Naive thymus-derived CD4-positive, alpha-beta T cell (primary cell): ENCODE results near the gene TATDN3. TPM values are rescaled to one million over a fixed set of nuclear protein-coding genes. Genes with fewer than 3 reads are reported as not detected.
"Not testable (repeated sequence)": the region's sequence is repeated elsewhere in the genome, so short reads cannot be mapped to it uniquely, and the experiment has no call there.

Source experiments
- ATAC-seq: fragments of 150-1000 bp; cut with Tn5 transposase; 2 replicates; pipeline ENCODE4 v1.10.0; 2021; ENCODE audit warnings: mild to moderate bottlenecking, moderate library complexity
- CTCF ChIA-PET: fragments of 350-600 bp; sonication (Branson Sonifier 250); formaldehyde crosslinking; loops from one replicate; lab custom pipeline; 2021; ENCODE audit warnings: antibody characterized with exemption; lab: Charles Lee
- POLR2A ChIA-PET: fragments of 350-600 bp; sonication (Branson Sonifier 250); formaldehyde crosslinking; loops from one replicate; lab custom pipeline; 2021; ENCODE audit warnings: antibody characterized with exemption, inconsistent platforms; lab: Charles Lee
- DNase-seq, 9 donors: peaks; one replicate each; pipeline versions ENCODE4 v3.0.0 to v3.0.0-alpha.2; 2020 to 2022; ENCODE audit warnings: mixed read lengths in 1 of 9
- H3K27ac ChIP-seq: one replicate; pipeline ENCODE4 v1.7.0; 2013; ENCODE audit warnings: mild to moderate bottlenecking, low read depth, low read length, moderate library complexity
- H3K27me3 ChIP-seq, 2 donors: one replicate each; pipeline ENCODE4 v1.7.0; 2013; ENCODE audit warnings: low read length in 2 of 2, mild to moderate bottlenecking in 2 of 2, moderate library complexity in 2 of 2; ENCODE audit not compliant: control insufficient read depth in 2 of 2, insufficient read depth in 2 of 2
- H3K36me3 ChIP-seq, 3 experiments: 1 replicate in 2 of 3; 2 replicates in 1 of 3; pipeline ENCODE4 v1.7.0; 2013; ENCODE audit warnings: low read length in 3 of 3, mild to moderate bottlenecking in 3 of 3, moderate library complexity in 1 of 3; ENCODE audit not compliant: insufficient read depth in 3 of 3, control insufficient read depth in 2 of 3
- H3K4me1 ChIP-seq, 2 donors: one replicate each; pipeline ENCODE4 v1.7.0; 2013; ENCODE audit warnings: low read length in 2 of 2, mild to moderate bottlenecking in 2 of 2, moderate library complexity in 1 of 2; ENCODE audit not compliant: control insufficient read depth in 2 of 2, insufficient read depth in 2 of 2
- H3K4me3 ChIP-seq: 2 replicates; pipeline ENCODE4 v1.7.0; 2013; ENCODE audit warnings: mild to moderate bottlenecking, low read length
- H3K9me3 ChIP-seq, 3 experiments: 1 replicate in 2 of 3; 2 replicates in 1 of 3; pipeline ENCODE4 v1.7.0; 2013; ENCODE audit warnings: low read length in 3 of 3; ENCODE audit not compliant: control insufficient read depth in 2 of 3
- H3K27ac Mint-ChIP-seq, 9 donors: one replicate each; pipeline ENCODE4 v1.8.0; 2020 to 2022; ENCODE audit warnings: mixed read lengths in 9 of 9, mild to moderate bottlenecking in 8 of 9, moderate library complexity in 5 of 9, inconsistent platforms in 2 of 9
- H3K27me3 Mint-ChIP-seq, 5 donors: one replicate each; pipeline ENCODE4 v1.8.0; 2021 to 2022; ENCODE audit warnings: mixed read lengths in 5 of 5, mild to moderate bottlenecking in 1 of 5
- H3K36me3 Mint-ChIP-seq, 5 donors: one replicate each; pipeline ENCODE4 v1.8.0; 2020 to 2022; ENCODE audit warnings: mixed read lengths in 5 of 5, mild to moderate bottlenecking in 3 of 5, inconsistent platforms in 1 of 5
- H3K4me1 Mint-ChIP-seq, 7 donors: one replicate each; pipeline ENCODE4 v1.8.0; 2020 to 2022; ENCODE audit warnings: mixed read lengths in 7 of 7, mild to moderate bottlenecking in 3 of 7, inconsistent platforms in 1 of 7
- H3K4me3 Mint-ChIP-seq, 10 donors: one replicate each; pipeline ENCODE4 v1.8.0; 2020 to 2022; ENCODE audit warnings: mild to moderate bottlenecking in 10 of 10, mixed read lengths in 10 of 10, moderate library complexity in 6 of 10, inconsistent platforms in 2 of 10
- H3K9me3 Mint-ChIP-seq, 11 donors: one replicate each; pipeline ENCODE4 v1.8.0; 2020 to 2022; ENCODE audit warnings: mixed read lengths in 11 of 11, mild to moderate bottlenecking in 4 of 11, inconsistent platforms in 1 of 11, moderate library complexity in 1 of 11
- intact Hi-C, 2 donors: fragments of 100-400 bp; cut with micrococcal nuclease; formaldehyde crosslinking; loops; one replicate each; pipeline ENCODE4 v1.15.1; 2023
- polyA plus RNA-seq, 2 donors: library from polyadenylated mRNA; unstranded; fragments of 300-500 nt; fragmentation: Illumina TruSeq; gene quantifications; one replicate each; pipeline ENCODE4 v1.2.3, GENCODE V29; 2021
- total RNA-seq, 6 experiments: library from RNA in 5 of 6; stranded (reverse) in 5 of 6; gene quantifications; 1 replicate in 5 of 6; 2 replicates in 1 of 6; pipeline ENCODE4 v1.2.3 and lab custom pipeline; 2021 to 2026

Gene TATDN3
- total and polyA plus RNA-seq, 7 experiments from 2014 or later, result 10.0 to 19.2 (median 15.3) TPM

DNA sequence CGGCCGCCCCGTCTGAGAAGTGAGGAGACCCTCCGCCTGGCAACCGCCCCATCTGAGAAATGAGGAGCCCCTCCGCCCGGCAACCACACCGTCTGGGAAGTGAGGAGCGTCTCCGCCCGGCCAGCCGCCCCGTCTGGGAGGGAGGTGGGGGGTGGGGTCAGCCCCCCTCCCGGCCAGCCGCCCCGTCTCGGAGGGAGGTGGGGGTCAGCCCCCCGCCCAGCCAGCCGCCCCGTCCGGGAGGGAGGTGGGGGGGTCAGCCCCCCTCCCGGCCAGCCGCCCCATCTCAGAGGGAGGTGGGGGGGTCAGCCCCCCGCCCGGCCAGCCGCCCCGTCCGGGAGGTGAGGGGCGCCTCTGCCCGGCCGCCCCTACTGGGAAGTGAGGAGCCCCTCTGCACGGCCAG, 12.6 kb upstream of the TATDN3 start:
- H3K9me3 Mint-ChIP-seq, H3K27me3 ChIP-seq, H3K27ac Mint-ChIP-seq, DNase-seq, H3K9me3 ChIP-seq, H3K4me3 Mint-ChIP-seq, CTCF ChIA-PET, H3K27ac ChIP-seq, POLR2A ChIA-PET, H3K4me1 ChIP-seq, H3K4me3 ChIP-seq, H3K27me3 Mint-ChIP-seq, ATAC-seq: not testable (repeated sequence)
- H3K4me1 Mint-ChIP-seq, result peaks cover 5 to 19% (median 11%) of the 10 kb centered on the region in 7 donors
- intact Hi-C loops, result loop anchor here in 1 of 2 donors (2.0 kb wide), 1 partner anchor 22 kb away; no protein-coding TSS in a partner anchor
- H3K36me3 ChIP-seq, result peaks cover 0 to 12% (median 6%) of the 10 kb centered on the region in 3 experiments
- peaks cover 0 to 33% (median 19%) of the 10 kb centered on the region in 5 donors for H3K36me3 Mint-ChIP-seq

- Histone ChIP-seq H3K9me3 (no peaks in the 10 kb centered on the region), H3K27me3 (no peaks in the 10 kb centered on the region), H3K27ac (no peak overlapping the region), H3K36me3 (peaks cover 0 to 18% (median 13%) of the 10 kb centered on the region in 3 experiments), H3K4me1 (no peaks in the 10 kb centered on the region), H3K4me3 (no peak overlapping the region)
- intact Hi-C loops, result loop anchor here (5.0 kb wide), 2 partner anchors 323 to 1098 kb away; no protein-coding TSS in a partner anchor
- peaks cover 0 to 14% (median 5%) of the 10 kb centered on the region in 7 donors for H3K4me1 Mint-ChIP-seq
- POLR2A ChIA-PET, result interaction anchor here (1.0 kb wide), 1 partner anchor 88 kb away, joined by 4 read pairs; no protein-coding TSS in a partner anchor
- no peak for DNase-seq
- peaks cover 0 to 27% (median 15%) of the 10 kb centered on the region in 5 donors for H3K36me3 Mint-ChIP-seq
- no peaks in the 10 kb centered on the region for H3K27me3 Mint-ChIP-seq
- no peak for ATAC-seq
- no peak overlapping the region for H3K4me3 Mint-ChIP-seq
- H3K9me3 Mint-ChIP-seq, result no peaks in the 10 kb centered on the region
- CTCF ChIA-PET, result interaction anchor here (1.0 to 3.8 kb wide), 3 partner anchors 12 to 114 kb away, joined by 3 to 60 read pairs (median 7); no protein-coding TSS in a partner anchor
- no peak overlapping the region for H3K27ac Mint-ChIP-seq
These were observed 10.9 kb upstream of the TATDN3 start for GRCh38 chr1:212780759-212781158.

DNA sequence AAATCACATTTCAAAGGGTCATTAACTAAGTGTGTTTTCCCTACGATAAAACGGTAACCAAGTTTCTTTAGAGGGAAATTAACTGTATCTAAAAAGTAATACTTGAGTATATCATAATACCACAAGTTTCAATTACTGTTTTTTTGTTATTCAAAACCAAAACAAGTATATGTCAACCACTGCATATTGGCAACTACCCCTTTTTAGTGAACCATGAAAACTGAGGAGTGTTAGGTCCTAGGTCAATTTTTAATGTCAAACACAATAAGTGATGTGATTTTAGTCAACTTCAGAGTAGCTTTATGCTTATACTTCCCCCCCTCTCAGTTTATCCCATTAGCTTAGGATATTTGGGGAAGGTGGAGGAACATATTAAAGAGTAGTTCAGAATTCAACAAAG, 10.5 kb upstream of the TATDN3 start:
- DNase-seq (no peak), ATAC-seq (no peak)
- H3K4me3 Mint-ChIP-seq, result no peak overlapping the region
- peaks cover 0 to 19% (median 13%) of the 10 kb centered on the region in 3 experiments for H3K36me3 ChIP-seq
- POLR2A ChIA-PET, result interaction anchor here (0.8 to 1.2 kb wide), 3 partner anchors 10 to 89 kb away, joined by 3 to 5 read pairs (median 4); partner anchors contain the start of genes NSL1 and TATDN3
- H3K27ac ChIP-seq, result no peak overlapping the region
- intact Hi-C loops, result loop anchor here (5.0 kb wide), 2 partner anchors 324 to 1099 kb away; no protein-coding TSS in a partner anchor
- peaks cover 0 to 31% (median 16%) of the 10 kb centered on the region in 5 donors for H3K36me3 Mint-ChIP-seq
- H3K9me3 Mint-ChIP-seq, result no peaks in the 10 kb centered on the region
- no peaks in the 10 kb centered on the region for H3K4me1 ChIP-seq
- no peak overlapping the region for H3K27ac Mint-ChIP-seq
- H3K4me1 Mint-ChIP-seq, result peaks cover 0 to 14% (median 5%) of the 10 kb centered on the region in 7 donors
- no peak overlapping the region for H3K4me3 ChIP-seq
- H3K27me3 Mint-ChIP-seq, result no peaks in the 10 kb centered on the region
- CTCF ChIA-PET, result interaction anchor here (0.9 to 3.8 kb wide), 10 partner anchors 10 to 1100 kb away, joined by 3 to 60 read pairs (median 4); no protein-coding TSS in a partner anchor
- no peaks in the 10 kb centered on the region for H3K27me3 ChIP-seq
- no peaks in the 10 kb centered on the region for H3K9me3 ChIP-seq

DNA sequence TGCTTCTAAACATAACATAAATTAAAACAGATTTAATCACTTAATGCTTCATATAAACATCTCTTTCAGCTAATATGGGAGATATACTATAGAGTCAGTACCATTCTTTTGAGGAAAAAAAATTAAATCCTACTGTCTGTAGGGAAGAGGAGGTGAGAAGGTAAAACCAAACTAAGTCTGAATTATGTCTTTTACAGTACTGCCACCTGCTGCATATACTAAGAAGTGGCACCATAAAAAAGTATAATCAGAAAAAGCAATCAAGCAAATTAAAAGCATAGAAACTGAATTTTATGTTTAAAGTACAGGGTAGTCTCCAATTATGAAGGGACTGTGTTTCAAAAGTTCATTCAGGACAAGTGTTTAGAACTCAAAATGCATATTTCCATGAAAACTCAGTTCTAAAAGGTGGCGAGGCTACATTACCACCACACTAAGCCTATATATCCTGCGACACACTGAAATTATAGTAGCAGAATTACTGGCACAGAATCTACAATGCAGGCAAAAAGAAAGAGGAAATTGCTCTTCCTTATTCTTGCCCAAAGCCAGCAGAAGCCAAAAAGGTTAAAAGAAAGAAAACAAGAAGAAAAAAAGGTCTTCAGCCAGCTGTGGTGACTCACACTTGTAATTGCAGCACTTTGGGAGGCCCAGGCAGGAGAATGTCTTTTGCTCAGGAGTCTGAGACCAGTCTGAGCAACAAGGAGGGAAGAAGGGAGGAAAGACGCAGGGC, 9.1 kb upstream of the TATDN3 start:
- H3K9me3 ChIP-seq, result no peaks in the 10 kb centered on the region
- H3K36me3 ChIP-seq, result peaks cover 0 to 28% (median 13%) of the 10 kb centered on the region in 3 experiments
- peak; percentile 73 for ATAC-seq
- DNase-seq, result peak in 6 of 9 donors; percentile 4 to 45 (median 34)
- Mint-ChIP-seq H3K27me3 (no peaks in the 10 kb centered on the region), H3K36me3 (peaks cover 0 to 26% (median 12%) of the 10 kb centered on the region in 5 donors), H3K9me3 (no peaks in the 10 kb centered on the region), H3K4me1 (peaks cover 0 to 18% (median 6%) of the 10 kb centered on the region in 7 donors), H3K27ac (peak overlapping the region in 1 of 9 donors; percentile 31), H3K4me3 (no peak overlapping the region)
- H3K27ac ChIP-seq, result no peak overlapping the region
- no peak overlapping the region for H3K4me3 ChIP-seq
- CTCF ChIA-PET, result interaction anchor here (0.8 to 3.8 kb wide), 13 partner anchors 9 to 319 kb away, joined by 3 to 60 read pairs (median 4); no protein-coding TSS in a partner anchor
- POLR2A ChIA-PET, result interaction anchor here (1.2 kb wide), 1 partner anchor 9 kb away, joined by 5 read pairs; the partner anchor contains the start of genes NSL1 and TATDN3
- no peaks in the 10 kb centered on the region for H3K4me1 ChIP-seq
- no peaks in the 10 kb centered on the region for H3K27me3 ChIP-seq
- intact Hi-C loops, result loop anchor here (1.0 to 5.0 kb wide), 9 partner anchors 22 to 1100 kb away; partner anchors contain the start of genes BATF3 (in 2 of the 2) and ATF3 (in 1 of the 2)

DNA sequence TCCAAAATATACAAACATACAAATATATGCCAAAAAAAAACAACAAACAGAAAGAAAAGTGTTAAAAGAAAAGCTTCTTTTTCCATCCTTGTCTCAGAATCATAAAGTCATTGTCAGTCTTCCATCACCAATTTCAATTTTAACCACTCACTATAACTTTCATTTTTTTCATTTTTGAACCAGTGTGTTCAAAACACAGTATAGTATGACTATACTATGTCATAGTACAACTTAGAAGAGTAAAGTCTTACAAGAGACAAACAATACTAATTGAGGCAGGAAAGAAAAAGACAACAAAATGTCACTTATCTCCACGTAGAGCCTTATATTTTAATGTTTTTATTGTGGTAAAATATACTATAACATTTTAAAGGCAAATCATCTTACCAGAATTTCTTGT, 7.7 kb upstream of the TATDN3 start:
- H3K4me3 Mint-ChIP-seq, result no peak overlapping the region
- ChIA-PET CTCF (interaction anchor here (0.6 to 3.8 kb wide), 3 partner anchors 118 to 306 kb away, joined by 3 to 60 read pairs (median 3); no protein-coding TSS in a partner anchor), POLR2A (no interaction called here)
- Histone ChIP-seq H3K27ac (no peak overlapping the region), H3K4me1 (peaks cover 0 to 3% of the 10 kb centered on the region in 2 donors), H3K27me3 (no peaks in the 10 kb centered on the region), H3K36me3 (peaks cover 0 to 28% (median 13%) of the 10 kb centered on the region in 3 experiments), H3K9me3 (no peaks in the 10 kb centered on the region), H3K4me3 (no peak overlapping the region)
- H3K9me3 Mint-ChIP-seq, result no peaks in the 10 kb centered on the region
- no peak for DNase-seq
- no peaks in the 10 kb centered on the region for H3K27me3 Mint-ChIP-seq
- peaks cover 0 to 19% (median 5%) of the 10 kb centered on the region in 5 donors for H3K36me3 Mint-ChIP-seq
- no peak overlapping the region for H3K27ac Mint-ChIP-seq
- intact Hi-C loops, result loop anchor here (2.0 to 5.0 kb wide), 5 partner anchors 23 to 1102 kb away; partner anchors contain the start of gene ATF3 (in 1 of the 2)
- ATAC-seq, result no peak
- H3K4me1 Mint-ChIP-seq, result peaks cover 4 to 26% (median 10%) of the 10 kb centered on the region in 7 donors

GRCh38 chr1:212785871-212786270, 5.8 kb upstream of the TATDN3 start:
- Histone ChIP-seq H3K36me3 (peaks cover 0 to 28% (median 13%) of the 10 kb centered on the region in 3 experiments), H3K4me1 (peaks cover 4 to 12% of the 10 kb centered on the region in 2 donors), H3K27ac (no peak overlapping the region), H3K4me3 (no peak overlapping the region), H3K27me3 (no peaks in the 10 kb centered on the region), H3K9me3 (no peaks in the 10 kb centered on the region)
- peak overlapping the region in 1 of 9 donors; percentile 22 for H3K27ac Mint-ChIP-seq
- no peaks in the 10 kb centered on the region for H3K9me3 Mint-ChIP-seq
- no peak overlapping the region for H3K4me3 Mint-ChIP-seq
- peaks cover 0 to 19% (median 5%) of the 10 kb centered on the region in 5 donors for H3K36me3 Mint-ChIP-seq
- ChIA-PET CTCF (interaction anchor here (0.7 to 1.9 kb wide), 2 partner anchors 34 to 121 kb away, joined by 3 to 10 read pairs; no protein-coding TSS in a partner anchor), POLR2A (interaction anchor here (0.7 kb wide), 1 partner anchor 22 kb away, joined by 3 read pairs; no protein-coding TSS in a partner anchor)
- peaks cover 6 to 31% (median 19%) of the 10 kb centered on the region in 7 donors for H3K4me1 Mint-ChIP-seq
- DNase-seq, result no peak
- no peaks in the 10 kb centered on the region for H3K27me3 Mint-ChIP-seq
- intact Hi-C loops, result no loop called here
- no peak for ATAC-seq
